ENCODE data around the gene RAC2. TPM values are rescaled to one million over a fixed set of nuclear protein-coding genes. Genes with fewer than 3 reads are reported as not detected.

Gene RAC2
- total and polyA plus RNA-seq, 2 of the 8 experiments (the other 6 are each of a cell fraction or from before 2014, with no cell fraction given), result 2.3 to 4.3 TPM

DNA sequence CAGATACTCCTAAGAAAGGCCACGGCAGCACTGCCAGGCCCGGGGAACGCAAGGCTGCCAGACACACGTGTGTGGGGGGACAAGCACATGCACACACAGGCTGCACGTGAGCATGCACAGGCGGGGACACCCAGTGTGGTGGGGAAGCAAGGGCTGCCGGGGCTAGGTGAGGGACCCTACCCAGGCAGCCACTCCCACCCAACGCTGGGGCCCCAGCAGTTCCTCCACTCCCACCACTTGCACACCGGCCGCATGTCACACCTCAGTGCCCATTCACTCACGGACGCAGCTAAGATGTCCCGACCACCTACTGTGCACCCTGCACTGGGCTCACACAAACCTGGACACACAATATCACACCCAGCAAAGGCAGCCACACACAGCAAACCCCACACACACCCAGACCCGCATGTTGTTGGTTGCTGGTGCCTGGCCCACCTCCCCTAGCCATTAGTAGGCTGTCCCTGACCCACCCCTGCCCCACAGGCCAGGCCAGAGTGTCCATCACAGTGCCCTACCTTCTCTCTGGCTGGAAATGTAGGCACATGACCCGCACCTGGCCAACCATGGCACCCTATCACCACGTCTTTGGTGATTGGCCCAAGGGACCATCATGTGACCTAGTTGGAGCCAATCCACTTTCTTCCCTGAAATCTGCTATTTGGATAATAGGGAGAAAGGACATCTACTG lies 40.6 kb downstream of the RAC2 start:
- no peak overlapping the region for H3K9ac ChIP-seq (replicated peaks in 1 of 4; ENCODE audit: extremely low read depth in 1 of 4, low read depth in 3 of 4, low read length in 3 of 4)
- H2BK5ac ChIP-seq (ENCODE audit: low read depth, low read length), result no peak overlapping the region; the same call in 1 of the 2 replicates
- no peak overlapping the region for H3K18ac ChIP-seq (ENCODE audit: extremely low read depth, low read length)
- TF ChIP-seq KDM4A (IDR thresholded peaks at IDR 0.05; ENCODE audit: low read depth, low read length, severe bottlenecking) (no peak), USF2 (IDR thresholded peaks at IDR 0.05; ENCODE audit: low read length) (peak; percentile 62), NANOG (IDR thresholded peaks at IDR 0.05; ENCODE audit: insufficient read depth, low read depth, low read length, poor library complexity, severe bottlenecking) (no peak), HDAC2 (IDR thresholded peaks at IDR 0.05; ENCODE audit: borderline replicate concordance in 1 of 2, low read depth in 2 of 2, low read length in 2 of 2) (no peak)
- POLR2A ChIA-PET (ENCODE audit: partially characterized antibody), result no interaction called here
- no peak overlapping the region for H3K56ac ChIP-seq (replicated peaks; ENCODE audit: insufficient read length, low read depth, low read length)
- H3K14ac ChIP-seq (ENCODE audit: insufficient read length), result no peak overlapping the region
- CTCF ChIA-PET (ENCODE audit: partially characterized antibody), result interaction anchor here (1.0 kb wide), 1 partner anchor 57 kb away, joined by 3 read pairs; no protein-coding TSS in a partner anchor
- H3K27ac ChIP-seq (ENCODE audit: low read depth, low read length), result no peak overlapping the region
- H3K4me2 ChIP-seq (ENCODE audit: insufficient read depth in 1 of 2, low read depth in 2 of 2, low read length in 2 of 2), result no peak overlapping the region
- no peak for FAIRE-seq
- no peaks in the 10 kb centered on the region for H3K79me1 ChIP-seq (ENCODE audit: low read depth, low read length)
- WGBS, 2 experiments (ENCODE audit: extremely low coverage in 1 of 2, insufficient coverage in 1 of 2, insufficient read length in 1 of 2, insufficient replicate concordance in 2 of 2, low coverage in 1 of 2, low lambda C conversion rate in 2 of 2, missing lambda C conversion rate in 1 of 2), result 84% methylated on average over 16 of the region's 16 CpGs; no CpG with 5 or more reads in 1 of the 2 experiments
- no peak overlapping the region for H3K23ac ChIP-seq (ENCODE audit: insufficient read length)
- no peaks in the 10 kb centered on the region for H3K27me3 ChIP-seq (replicated peaks in 1 of 4; ENCODE audit: control insufficient read depth in 3 of 4, extremely low read depth in 1 of 4, insufficient read depth in 3 of 4, low read length in 3 of 4)
- no peak overlapping the region for H4K5ac ChIP-seq (ENCODE audit: insufficient read length, low read depth, low read length)
- no peaks in the 10 kb centered on the region for H4K20me1 ChIP-seq (replicated peaks in 1 of 2; ENCODE audit: control insufficient read depth in 1 of 2, insufficient read depth in 2 of 2, low read length in 2 of 2)
- H3K23me2 ChIP-seq (ENCODE audit: low read depth, low read length), result peaks cover 5% of the 10 kb centered on the region
- peak overlapping the region; percentile 32 for H4K91ac ChIP-seq (replicated peaks; ENCODE audit: insufficient read length, low read length)
- 0 out of 2 replicates have a peak overlapping the region, but pooled peaks have one; percentile 60 for H2BK12ac ChIP-seq (ENCODE audit: low read depth, low read length)
- no peak overlapping the region for H2BK15ac ChIP-seq (ENCODE audit: low read length)
- H2AFZ ChIP-seq (ENCODE audit: low read length), result no peak overlapping the region
- H2BK120ac ChIP-seq (replicated peaks; ENCODE audit: low read depth, low read length), result no peak overlapping the region
- H3K4me1 ChIP-seq (replicated peaks in 1 of 4; ENCODE audit: control insufficient read depth in 3 of 4, insufficient read depth in 4 of 4, low read length in 3 of 4), result peaks cover 0 to 7% (median 3%) of the 10 kb centered on the region in 4 experiments; a peak in 3 of 7 replicates
- H3K4ac ChIP-seq (replicated peaks; ENCODE audit: insufficient read length, low read depth, low read length), result no peak overlapping the region
- H3K36me3 ChIP-seq (ENCODE audit: control insufficient read depth in 2 of 4, insufficient read depth in 4 of 4, low read length in 3 of 4), result no peaks in the 10 kb centered on the region
- peak overlapping the region; percentile 71 for H4K8ac ChIP-seq (ENCODE audit: extremely low read depth, insufficient read depth, low read length)
- no peak overlapping the region for H2BK20ac ChIP-seq (ENCODE audit: low read length)
- no peaks in the 10 kb centered on the region for H3K9me3 ChIP-seq (ENCODE audit: insufficient read depth in 2 of 2, low read depth in 1 of 2, low read length in 1 of 2)
- no peaks in the 10 kb centered on the region for H3K79me2 ChIP-seq (ENCODE audit: control insufficient read depth in 1 of 2, insufficient read depth in 2 of 2, low read length in 2 of 2)
- no peak overlapping the region for H3K4me3 ChIP-seq (ENCODE audit: extremely low read depth in 1 of 4, insufficient read depth in 2 of 4, low read depth in 3 of 4, low read length in 4 of 4)
- no peak for DNase-seq (ENCODE audit: low read depth in 1 of 2, low spot score in 2 of 2)
- no peak overlapping the region for H2AK5ac ChIP-seq (ENCODE audit: low read depth, low read length)
